ENCODE data around the gene MLXIP. TPM values are rescaled to one million over a fixed set of nuclear protein-coding genes. Genes with fewer than 3 reads are reported as not detected.

The MLXIP gene
- total RNA-seq, 2 donors from 2014 or later: 19.7 to 28.9 TPM

GRCh38 chr12:122080149-122081082, 1.9 kb downstream of the MLXIP start:
- peak overlapping the region; percentile 85 for H3K27ac Mint-ChIP-seq
- ATAC-seq (replicated peaks): no peak
- peaks cover 42% of the 10 kb centered on the region for H3K4me1 Mint-ChIP-seq
- H3K4me3 Mint-ChIP-seq: peak overlapping the region; percentile 82
- H3K9me3 Mint-ChIP-seq: no peaks in the 10 kb centered on the region
- peaks cover 34% of the 10 kb centered on the region for H3K36me3 Mint-ChIP-seq (ENCODE audit: low read depth)
- no peaks in the 10 kb centered on the region for H3K27me3 Mint-ChIP-seq

GRCh38 chr12:122081083-122081696, 2.6 kb downstream of the MLXIP start:
- H3K27ac Mint-ChIP-seq: peak overlapping the region; percentile 85
- peak; percentile 74 for ATAC-seq (replicated peaks)
- no peaks in the 10 kb centered on the region for H3K9me3 Mint-ChIP-seq
- peak overlapping the region; percentile 82 for H3K4me3 Mint-ChIP-seq
- no peaks in the 10 kb centered on the region for H3K27me3 Mint-ChIP-seq
- peaks cover 42% of the 10 kb centered on the region for H3K36me3 Mint-ChIP-seq (ENCODE audit: low read depth)
- H3K4me1 Mint-ChIP-seq: peaks cover 42% of the 10 kb centered on the region

DNA sequence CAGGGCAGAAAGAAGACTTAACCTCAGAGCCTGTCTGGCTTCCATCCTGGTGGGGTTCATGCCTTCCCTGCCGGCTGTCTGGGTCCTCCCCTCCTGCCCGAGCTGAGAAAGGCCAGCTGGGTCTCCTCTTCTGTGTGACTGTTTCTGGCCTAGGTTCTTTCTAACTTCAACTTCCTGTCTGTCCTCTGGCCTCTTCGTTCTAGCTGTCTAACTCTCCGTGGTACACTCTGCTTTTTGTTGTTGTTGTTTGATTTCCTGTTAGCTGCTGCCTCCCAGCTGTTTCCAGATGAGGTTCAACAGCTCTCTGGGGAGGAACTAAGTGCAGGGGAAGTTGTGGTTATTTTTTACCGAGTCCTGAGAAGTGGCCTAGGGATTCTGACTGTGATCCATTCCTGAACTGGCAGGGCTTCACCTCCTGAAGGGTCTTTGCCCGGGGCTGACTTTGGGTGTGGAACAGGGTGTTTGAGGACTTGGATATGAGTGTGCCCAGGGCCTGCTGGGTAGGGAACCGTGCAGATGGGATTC, 3.2 kb downstream of the MLXIP start:
- ATAC-seq (replicated peaks): peak; percentile 21
- no peaks in the 10 kb centered on the region for H3K27me3 Mint-ChIP-seq
- peaks cover 42% of the 10 kb centered on the region for H3K4me1 Mint-ChIP-seq
- H3K36me3 Mint-ChIP-seq (ENCODE audit: low read depth): peaks cover 46% of the 10 kb centered on the region
- H3K27ac Mint-ChIP-seq: peak overlapping the region; percentile 85
- peak overlapping the region; percentile 82 for H3K4me3 Mint-ChIP-seq
- H3K9me3 Mint-ChIP-seq: no peaks in the 10 kb centered on the region

DNA sequence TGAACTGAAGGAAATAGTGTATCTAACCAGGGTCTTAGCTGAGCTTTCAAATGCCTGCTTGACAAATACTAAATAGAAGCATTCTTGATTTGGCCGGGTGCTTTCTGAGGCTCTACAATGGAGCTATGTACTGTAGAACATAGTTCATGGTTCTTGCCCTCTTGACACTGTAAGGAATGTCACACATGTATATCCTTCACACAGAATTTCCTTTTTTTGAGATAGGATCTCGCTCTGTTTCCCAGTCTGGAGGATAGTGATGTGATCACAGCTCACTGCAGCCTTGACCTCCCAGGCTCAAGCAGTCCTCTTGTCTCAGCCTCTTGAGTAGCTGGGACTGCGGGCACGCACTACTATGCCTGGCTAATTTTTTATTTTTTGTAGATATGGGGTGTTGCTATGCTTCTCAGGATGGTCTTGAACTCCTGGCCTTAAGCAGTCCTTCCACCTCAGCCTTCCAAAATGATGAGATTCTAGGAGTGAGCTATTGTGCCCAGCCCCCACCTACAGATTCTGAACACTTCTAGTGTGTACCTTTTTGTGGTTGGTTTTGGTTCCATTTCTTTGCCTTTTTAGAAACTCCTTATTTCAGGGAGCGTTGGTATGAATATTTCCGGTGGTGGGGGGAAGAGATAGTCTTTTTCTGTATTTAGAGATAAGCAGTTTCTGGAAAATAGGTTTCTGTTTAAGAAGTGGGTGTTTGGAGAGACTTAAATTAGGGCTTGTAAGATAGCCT, 4.2 kb downstream of the MLXIP start:
- peak overlapping the region; percentile 13 for H3K27ac Mint-ChIP-seq
- H3K9me3 Mint-ChIP-seq: no peaks in the 10 kb centered on the region
- H3K4me3 Mint-ChIP-seq: peak overlapping the region; percentile 82
- H3K4me1 Mint-ChIP-seq: peaks cover 53% of the 10 kb centered on the region
- ATAC-seq (replicated peaks): peak; percentile 24
- H3K36me3 Mint-ChIP-seq (ENCODE audit: low read depth): peaks cover 46% of the 10 kb centered on the region
- no peaks in the 10 kb centered on the region for H3K27me3 Mint-ChIP-seq

- Mint-ChIP-seq H3K27ac (no peak overlapping the region), H3K4me3 (no peak overlapping the region)
- no peak for ATAC-seq (replicated peaks)
Measured at GRCh38 chr12:122084857-122085405, 6.4 kb downstream of the MLXIP start.

GRCh38 chr12:122085591-122085990, 7.0 kb downstream of the MLXIP start:
- no peak for ATAC-seq (replicated peaks)
- Mint-ChIP-seq H3K4me3 (no peak overlapping the region), H3K9me3 (no peaks in the 10 kb centered on the region), H3K27me3 (no peaks in the 10 kb centered on the region), H3K36me3 (ENCODE audit: low read depth) (peaks cover 47% of the 10 kb centered on the region), H3K27ac (no peak overlapping the region), H3K4me1 (peaks cover 43% of the 10 kb centered on the region)

More at GRCh38 chr12:122084857-122085405, 6.4 kb downstream of the MLXIP start:
- Mint-ChIP-seq H3K4me1 (peaks cover 49% of the 10 kb centered on the region), H3K27me3 (no peaks in the 10 kb centered on the region), H3K36me3 (ENCODE audit: low read depth) (peaks cover 45% of the 10 kb centered on the region), H3K9me3 (no peaks in the 10 kb centered on the region)

DNA sequence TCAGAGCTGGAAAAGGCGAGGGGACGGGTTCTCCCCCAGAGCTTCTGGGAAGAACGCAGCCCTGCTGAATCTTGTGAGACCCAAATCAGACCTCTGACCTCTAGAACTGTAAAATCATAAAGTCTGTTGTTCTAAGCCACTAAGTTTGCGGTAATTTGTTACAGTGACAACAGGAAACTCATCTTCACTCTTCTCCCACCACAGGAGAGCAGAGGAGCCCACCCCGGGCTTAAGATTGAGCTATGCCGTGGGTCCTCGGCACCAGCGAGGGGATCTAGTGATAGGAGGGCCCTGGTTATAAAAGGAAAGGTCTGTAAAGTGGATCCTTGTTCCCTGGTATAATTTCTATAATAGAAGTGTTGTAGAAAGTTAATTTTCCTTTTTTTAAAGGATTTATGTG, 7.6 kb downstream of the MLXIP start:
- H3K9me3 Mint-ChIP-seq: no peaks in the 10 kb centered on the region
- H3K27ac Mint-ChIP-seq: no peak overlapping the region

DNA sequence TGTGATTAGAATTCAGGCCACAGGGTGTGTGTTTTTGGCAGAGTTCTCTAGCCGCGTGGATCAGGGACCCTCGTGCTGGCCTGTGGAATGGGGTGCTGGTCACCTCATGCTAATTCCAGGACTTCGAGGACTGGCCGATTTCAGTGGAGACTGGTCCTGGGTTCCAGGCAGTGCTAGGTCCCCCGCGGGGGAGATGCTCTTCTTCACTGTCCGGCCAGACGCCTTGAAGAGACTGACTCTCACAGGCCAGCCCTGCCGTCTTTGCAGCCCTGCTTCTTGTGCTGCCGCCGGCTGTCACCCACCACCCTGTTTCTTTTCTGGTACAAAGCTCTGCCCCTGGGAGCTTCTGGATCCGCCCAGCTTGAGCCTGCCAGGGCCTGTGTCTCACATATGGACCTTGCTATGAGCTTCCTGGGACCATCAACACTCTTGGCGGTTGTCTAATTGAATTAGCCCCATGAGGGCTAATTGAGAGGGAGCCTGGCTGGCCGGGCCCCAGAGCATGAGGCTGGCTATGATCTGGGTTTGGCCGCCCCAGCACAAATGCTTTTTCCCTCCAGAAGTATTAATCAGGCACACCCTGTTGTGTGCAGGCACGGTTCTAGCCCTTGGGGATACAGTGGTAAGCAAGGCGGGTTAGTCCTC, 8.2 kb downstream of the MLXIP start:
- H3K4me1 Mint-ChIP-seq: peaks cover 33% of the 10 kb centered on the region

More for the DNA sequence above, 7.6 kb downstream of the MLXIP start:
- ATAC-seq (replicated peaks): no peak
- Mint-ChIP-seq H3K4me1 (peaks cover 39% of the 10 kb centered on the region), H3K27me3 (no peaks in the 10 kb centered on the region), H3K36me3 (ENCODE audit: low read depth) (peaks cover 51% of the 10 kb centered on the region), H3K4me3 (no peak overlapping the region)

DNA sequence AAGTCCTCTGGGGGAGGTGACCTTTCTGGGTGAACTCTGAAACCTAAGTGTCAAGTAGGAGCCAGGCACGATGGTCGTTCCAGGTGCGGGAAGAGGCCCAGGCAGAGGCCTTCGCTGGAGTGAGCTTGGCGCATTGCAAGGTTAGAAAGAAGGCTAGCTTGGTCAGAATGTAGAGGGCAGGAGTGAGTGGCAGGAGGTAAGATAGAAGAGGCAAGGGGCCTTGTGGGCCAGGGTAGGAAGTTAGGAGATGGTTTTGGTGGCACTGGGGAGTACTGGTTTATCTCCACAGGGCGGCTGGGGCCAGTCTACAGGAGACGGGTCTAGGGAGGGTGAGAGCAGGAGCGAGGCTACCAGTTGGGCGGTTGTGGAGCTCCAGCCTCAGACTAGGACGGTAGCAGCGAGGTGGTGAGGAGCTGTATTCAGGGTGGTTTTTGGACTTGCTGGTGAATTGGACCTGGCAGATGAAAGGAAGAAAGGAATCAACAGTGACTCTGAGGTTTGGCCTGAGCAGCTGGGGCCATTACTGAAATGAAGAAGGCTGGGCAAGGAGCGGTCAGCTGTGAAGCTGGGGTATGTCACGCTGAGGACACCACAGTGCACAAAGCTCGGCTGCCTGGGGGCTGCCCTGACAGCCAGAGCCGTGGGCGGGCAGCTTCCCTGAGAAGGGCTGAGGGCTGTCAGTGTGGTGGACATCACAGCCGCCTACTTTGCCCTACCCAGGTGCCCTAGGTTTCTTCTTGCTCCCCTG, 9.0 kb downstream of the MLXIP start:
- no peak for ATAC-seq (replicated peaks)
- Mint-ChIP-seq H3K36me3 (ENCODE audit: low read depth) (peaks cover 51% of the 10 kb centered on the region), H3K4me1 (peaks cover 24% of the 10 kb centered on the region), H3K27ac (peak overlapping the region; percentile 60), H3K9me3 (no peaks in the 10 kb centered on the region), H3K4me3 (no peak overlapping the region), H3K27me3 (no peaks in the 10 kb centered on the region)

More for the DNA sequence above, 8.2 kb downstream of the MLXIP start:
- Mint-ChIP-seq H3K27ac (peak overlapping the region; percentile 9), H3K27me3 (no peaks in the 10 kb centered on the region), H3K9me3 (no peaks in the 10 kb centered on the region), H3K4me3 (no peak overlapping the region), H3K36me3 (ENCODE audit: low read depth) (peaks cover 51% of the 10 kb centered on the region)
- ATAC-seq (replicated peaks): no peak

DNA sequence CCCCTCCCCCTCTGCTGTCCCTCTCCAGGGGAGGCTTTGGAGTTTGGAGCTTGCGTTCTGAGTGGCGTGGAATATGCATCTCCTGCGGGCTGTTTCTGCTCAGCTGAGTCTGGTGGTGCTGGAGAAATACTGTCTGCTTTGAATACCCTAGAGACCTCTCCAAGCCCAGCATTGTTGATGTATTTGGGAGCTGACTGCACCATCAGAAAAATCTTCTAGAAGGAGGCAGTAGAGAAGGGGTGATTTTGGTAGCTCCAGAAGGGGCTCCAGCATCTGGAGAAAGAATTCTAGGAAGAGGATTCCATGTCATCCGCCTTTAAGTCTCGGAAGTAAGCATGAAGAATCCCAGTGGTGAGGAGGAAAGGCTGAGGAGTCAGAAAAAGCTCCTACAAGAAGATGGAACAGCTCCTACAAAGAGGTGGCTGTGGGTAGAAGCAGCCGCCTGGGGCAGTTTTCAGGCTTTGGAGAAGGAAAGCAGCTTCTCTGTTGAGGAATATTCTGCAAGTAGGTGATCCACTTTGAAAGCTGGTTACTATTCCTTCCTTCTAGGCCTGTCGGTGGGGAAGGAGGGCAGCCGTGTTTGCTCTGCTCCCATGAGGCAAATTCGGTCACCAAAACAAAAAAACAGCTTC, 9.7 kb downstream of the MLXIP start:
- Mint-ChIP-seq H3K9me3 (no peaks in the 10 kb centered on the region), H3K36me3 (ENCODE audit: low read depth) (peaks cover 45% of the 10 kb centered on the region), H3K4me1 (peaks cover 17% of the 10 kb centered on the region), H3K27ac (peak overlapping the region; percentile 60), H3K27me3 (no peaks in the 10 kb centered on the region), H3K4me3 (no peak overlapping the region)
- ATAC-seq (replicated peaks): no peak

DNA sequence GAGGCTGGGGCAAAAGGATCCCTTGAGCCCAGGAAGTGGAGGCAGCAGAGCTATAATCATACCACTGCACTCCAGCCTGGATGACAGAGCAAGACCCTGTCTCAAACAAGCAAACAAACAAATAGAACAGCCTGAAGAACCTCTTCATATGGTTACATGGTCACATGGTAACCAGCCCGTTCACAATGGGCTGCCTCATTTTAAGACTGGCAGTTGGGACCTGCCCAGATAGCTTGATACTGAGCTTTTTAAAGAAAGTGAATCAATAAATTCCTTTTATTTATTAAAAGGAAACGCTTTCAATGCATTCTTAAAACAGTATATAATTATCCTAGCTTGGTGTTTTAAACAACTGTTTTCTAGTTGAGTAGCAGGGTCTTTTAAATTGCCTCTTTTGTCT, 10.5 kb downstream of the MLXIP start:
- H3K4me3 Mint-ChIP-seq: no peak overlapping the region
- no peaks in the 10 kb centered on the region for H3K27me3 Mint-ChIP-seq
- peak overlapping the region; percentile 6 for H3K27ac Mint-ChIP-seq
- peaks cover 37% of the 10 kb centered on the region for H3K36me3 Mint-ChIP-seq (ENCODE audit: low read depth)
- ATAC-seq (replicated peaks): no peak
- H3K9me3 Mint-ChIP-seq: no peaks in the 10 kb centered on the region
- H3K4me1 Mint-ChIP-seq: peaks cover 11% of the 10 kb centered on the region

GRCh38 chr12:122090759-122091515, 12.4 kb downstream of the MLXIP start:
- Mint-ChIP-seq H3K4me3 (peak overlapping the region; percentile 3), H3K36me3 (ENCODE audit: low read depth) (peaks cover 20% of the 10 kb centered on the region), H3K27me3 (no peaks in the 10 kb centered on the region), H3K9me3 (no peaks in the 10 kb centered on the region), H3K27ac (no peak overlapping the region), H3K4me1 (peaks cover 11% of the 10 kb centered on the region)
- ATAC-seq (replicated peaks): no peak

All from activated T-helper 17 cell treated with anti-CD3 and anti-CD28 coated beads, Interleukin-2, amount 50 U/mL, for 72 hours (primary cell).